HG02642 (cell line): ENCODE measurements around the gene PKD1L1.
"Not testable (repeated sequence)": the region's sequence is repeated elsewhere in the genome, so short reads cannot be mapped to it uniquely, and the experiment has no call there.

Source experiments
- ATAC-seq: cut with Tn5 transposase; IDR thresholded peaks from one replicate; pipeline ENCODE4 v1.9.1; 2021; ENCODE audit warnings: mild to moderate bottlenecking; ENCODE audit not compliant: unreplicated experiment, poor library complexity

PKD1L1 gene

DNA sequence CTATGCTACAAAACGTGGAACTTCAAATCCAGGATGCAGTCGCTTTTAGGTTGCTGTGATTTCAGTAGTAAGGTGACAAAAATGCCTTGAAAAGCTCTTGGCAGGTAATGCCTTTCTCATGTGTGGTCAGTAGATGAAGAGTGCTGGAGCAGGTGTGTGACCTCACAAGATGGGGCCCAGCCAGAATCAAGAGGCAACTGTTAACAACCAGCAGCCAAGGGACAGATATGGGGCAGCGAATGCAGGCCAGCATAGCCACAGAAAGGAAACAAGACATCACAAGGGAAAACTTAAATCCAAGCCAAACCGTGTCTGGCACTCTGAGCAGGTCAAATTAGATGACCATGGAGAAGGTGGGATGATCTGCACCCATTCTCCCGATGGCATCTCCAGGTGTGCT lies 18.9 kb upstream of the PKD1L1 start:
- ATAC-seq: no peak

DNA sequence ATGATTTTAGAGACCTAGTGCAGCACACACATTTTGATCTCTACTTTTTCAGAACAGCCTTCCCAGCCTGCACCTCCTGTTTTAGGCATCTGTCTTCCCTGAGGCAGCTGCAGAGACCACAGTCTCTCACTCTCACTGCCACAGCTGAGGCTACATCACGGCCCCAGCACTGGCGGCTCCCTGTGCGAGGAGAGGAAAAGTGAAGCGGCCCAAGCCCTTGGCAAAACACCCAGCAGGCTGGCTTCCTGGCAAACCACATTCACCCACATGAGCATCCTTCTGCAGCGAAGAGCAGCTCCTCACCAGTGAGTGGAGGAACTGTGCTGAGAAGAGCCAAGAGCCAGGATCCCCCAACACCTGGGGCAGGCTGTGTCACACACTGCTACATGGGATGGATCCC lies 17.2 kb upstream of the PKD1L1 start:
- no peak for ATAC-seq

DNA sequence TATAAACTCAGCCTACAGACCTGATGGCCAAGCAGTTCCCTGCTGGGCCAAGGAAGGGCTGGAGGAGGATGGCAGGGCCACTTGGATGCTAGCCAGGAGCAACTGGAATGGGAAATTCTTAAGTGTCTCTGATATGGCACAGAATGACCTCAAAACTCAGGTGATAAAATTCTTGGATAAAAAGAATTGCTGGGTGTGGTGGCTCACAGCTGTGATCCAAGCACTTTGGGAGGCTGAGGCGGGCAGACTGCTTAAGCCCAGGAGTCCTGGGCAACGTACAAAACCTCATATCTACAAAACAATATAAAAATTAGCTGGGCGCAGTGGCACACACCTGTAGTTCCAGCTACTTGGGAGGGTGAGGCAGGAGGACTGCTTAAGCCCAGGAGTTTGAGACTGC lies 14.0 kb upstream of the PKD1L1 start:
- no peak for ATAC-seq

DNA sequence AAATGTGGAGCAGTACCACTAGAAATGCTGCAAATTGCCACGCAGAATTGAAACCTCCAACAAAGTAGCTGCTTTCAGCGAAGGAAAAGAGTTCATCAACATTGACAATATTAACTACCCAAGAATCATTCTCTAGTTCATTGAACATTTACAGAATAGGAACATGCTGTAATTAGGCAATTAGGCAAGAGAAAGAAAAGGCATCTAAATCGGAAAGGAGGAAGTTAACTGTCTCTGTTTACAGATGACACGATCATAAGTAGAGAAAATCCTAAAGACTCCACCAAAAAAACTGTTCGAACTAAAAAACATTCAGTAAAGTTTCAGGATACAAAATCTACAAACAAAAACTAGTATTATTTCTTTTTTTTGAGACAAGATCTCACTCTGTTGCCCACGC lies 8.9 kb upstream of the PKD1L1 start:
- no peak for ATAC-seq

DNA sequence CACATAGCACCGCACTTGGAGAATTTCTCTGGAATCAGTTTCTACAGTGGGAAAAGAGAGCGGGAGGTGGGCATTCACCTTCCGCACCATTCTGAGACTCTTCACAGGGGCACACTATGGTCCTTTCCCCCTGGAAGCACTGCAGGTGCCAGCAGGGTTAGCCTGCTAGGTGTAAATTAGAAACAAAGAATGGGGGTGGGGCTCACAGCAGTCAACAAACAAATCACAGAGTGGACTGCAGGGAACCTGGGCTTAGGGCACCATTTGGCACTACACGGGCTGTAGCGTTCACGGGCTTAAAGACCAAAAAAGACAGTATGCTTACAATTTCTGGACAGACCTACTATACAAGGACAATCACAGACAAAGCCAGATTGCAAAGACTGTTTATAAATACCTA lies 8.0 kb upstream of the PKD1L1 start:
- no peak for ATAC-seq

DNA sequence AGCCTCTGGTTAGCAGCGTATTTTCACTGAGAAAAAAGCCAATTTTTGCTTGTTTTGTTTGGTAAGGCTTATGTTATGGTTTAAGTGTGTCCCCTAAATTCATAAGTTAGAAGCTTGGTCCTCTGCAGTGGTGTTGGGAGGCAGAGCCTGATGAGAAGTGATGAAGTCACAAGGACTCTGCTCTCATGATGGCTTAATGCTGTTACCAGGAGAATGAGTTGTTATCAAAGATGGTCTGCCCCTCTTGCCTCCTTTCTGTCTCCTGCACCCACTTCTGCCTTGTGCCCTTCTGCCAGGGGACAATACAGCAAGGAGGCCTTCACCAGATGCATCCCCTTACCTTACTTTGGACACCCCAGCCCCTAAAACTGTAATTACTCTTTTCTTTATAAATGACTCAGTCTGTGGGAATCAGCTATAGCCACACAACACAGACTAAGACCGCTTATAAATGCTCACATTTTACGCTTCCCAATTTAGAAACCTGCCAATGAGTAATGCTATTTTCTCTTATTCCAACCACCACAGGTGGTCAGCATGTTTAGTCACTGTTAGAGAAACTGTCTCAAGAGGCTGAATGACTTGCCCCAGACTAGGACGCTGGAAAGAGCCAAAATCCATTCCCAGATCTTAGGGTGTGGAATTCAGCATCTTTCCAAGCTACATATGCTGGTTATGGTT lies 6.1 kb upstream of the PKD1L1 start:
- peak; percentile 43 for ATAC-seq

DNA sequence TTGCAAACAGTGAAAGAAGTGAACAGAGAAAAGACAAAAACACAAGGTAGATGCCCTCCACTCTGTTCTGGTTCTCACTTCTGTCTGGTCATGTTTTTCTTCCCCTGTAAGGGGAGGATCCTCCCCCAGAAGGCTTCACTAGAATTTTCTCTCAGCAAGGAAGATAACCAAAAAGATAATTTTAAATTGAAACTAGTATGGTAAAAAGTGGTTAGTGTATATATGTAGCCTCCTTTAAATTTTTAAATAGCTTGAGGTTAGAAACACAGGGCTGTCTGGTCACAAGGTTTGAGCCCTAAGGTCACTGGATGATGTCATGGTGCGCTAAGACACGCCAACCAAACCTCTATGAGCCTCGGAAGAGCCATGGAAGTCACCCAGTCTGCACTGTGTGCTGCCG lies 5.6 kb upstream of the PKD1L1 start:
- ATAC-seq: peak; percentile 39

DNA sequence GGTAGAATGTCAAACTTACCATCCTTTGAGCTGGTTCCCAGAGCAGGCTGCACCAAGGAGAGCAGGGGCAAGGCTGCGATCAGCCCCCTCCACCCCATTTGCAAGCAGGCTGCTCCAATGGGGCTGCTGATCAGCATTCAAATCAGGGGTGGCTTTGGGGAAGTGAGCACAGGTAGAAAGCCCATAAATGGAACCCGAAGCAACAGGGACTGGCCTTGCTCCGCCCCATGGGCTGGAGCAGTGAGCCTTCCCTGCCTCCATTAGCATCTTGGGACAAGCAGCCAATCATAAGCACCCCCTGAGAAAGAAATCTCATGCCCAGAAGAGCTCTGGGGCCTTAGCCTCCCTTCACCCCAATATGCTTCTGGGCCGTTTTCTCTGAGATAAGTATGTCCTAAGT lies 4.0 kb upstream of the PKD1L1 start:
- ATAC-seq: no peak

DNA sequence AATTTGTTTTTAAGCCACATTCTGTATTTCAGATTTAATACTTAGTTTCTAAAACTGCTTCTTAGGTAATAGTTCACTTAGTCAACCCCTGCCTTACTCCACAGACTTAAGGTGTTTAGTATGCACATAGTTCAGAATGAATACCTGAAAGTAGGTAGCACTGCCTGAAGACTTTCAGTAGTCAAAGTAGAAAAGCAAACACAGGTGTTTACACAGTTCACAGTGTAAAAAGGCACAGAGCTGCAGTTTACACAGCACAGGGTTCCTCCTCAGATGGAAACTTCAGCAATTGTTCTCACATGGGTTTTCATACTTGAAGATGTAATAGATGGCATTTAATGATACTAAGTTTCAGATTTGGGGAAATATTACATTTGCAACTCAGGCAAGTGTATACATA lies 3.1 kb upstream of the PKD1L1 start:
- peak; percentile 50 for ATAC-seq

DNA sequence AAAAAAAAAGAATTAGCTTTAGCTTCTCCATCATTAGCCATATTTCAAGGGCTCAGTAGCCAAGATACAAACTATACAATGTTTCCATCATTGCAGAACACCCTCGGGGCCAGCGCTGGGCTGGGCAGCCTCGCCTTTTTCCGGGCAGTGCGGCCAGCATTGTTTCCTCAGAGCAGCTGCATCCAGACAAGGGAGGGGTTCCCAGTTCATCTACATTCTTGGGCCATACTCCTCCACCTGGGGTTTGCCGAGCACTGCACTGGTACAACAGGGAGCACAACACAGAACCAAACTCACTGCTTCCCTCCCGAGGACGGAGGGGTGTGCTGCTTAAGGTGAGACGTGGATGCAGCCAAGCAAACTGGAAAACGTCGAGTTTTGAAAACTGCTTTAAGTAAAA lies 2.4 kb upstream of the PKD1L1 start:
- no peak for ATAC-seq

DNA sequence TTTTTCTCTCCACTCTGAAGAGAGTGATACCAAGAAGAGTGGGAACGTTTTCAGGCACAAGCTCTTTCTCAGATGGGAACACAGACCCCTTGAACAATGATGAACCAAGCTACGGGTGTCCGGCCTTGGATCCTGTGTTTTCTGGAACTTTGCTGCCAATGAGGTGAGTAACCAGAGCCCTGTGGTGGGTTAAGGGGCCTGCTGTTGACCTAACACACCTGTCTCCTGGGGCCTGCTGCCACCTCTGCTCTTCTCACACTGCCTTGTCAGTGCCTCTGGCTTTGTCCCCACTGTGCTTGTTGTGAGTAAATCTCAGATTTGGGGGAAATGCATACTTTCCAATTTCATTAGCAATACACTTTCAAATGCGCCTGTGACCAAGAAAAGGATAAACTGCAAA lies 1.4 kb upstream of the PKD1L1 start:
- no peak for ATAC-seq

DNA sequence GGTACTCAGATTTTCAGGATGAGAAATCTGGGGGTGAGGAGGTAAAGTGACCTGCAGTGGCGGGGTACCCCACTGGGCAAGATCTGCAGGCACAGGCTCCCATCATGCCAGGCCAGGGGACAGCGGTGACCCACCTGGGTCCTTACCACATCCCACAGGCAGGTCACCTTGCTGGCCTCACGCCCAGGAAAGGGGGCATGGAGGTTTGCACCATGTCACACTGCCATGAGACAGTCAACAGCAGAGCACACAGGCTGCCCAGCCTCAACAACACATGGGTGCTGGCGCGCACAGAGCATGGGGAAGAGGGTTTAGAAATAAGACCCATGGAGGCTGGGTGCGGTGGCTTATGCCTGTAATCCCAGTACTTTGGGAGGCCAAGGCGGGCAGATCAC lies 914 bp downstream of the PKD1L1 start:
- ATAC-seq: no peak

DNA sequence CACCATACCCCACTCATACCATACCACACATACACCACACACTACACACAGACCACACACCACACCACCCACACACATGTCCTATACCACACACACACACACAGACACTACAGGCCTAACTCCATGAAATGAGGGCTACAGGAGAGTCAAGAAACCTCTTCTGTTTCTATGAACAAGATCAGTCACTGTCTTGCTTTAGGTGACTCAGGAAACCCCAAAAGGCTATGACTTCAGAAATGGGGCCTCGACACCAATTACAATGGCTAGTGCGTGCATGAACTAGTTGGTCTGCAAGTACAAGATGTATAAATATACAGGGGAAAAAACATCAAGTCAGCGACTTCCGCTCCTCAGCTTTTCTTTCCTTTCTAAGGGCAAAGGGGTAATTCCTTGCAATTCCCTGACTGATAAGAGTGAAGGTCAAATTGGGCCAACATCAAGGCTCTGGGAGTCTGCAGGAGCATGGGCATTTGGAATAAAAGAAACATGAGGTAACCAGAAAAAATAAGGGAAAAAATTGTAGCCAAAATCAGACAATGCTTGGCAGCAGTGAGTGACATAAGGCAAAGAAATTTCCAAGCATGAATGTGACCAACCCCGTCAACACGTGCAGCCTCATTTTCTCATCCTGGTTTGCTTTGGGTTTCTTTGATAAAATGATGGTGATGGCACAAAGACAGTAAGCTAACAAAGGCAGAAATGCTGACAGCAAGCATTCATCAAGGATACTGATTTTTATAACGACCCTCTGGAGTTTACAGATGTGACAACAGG lies 1.5 kb downstream of the PKD1L1 start:
- no peak for ATAC-seq

DNA sequence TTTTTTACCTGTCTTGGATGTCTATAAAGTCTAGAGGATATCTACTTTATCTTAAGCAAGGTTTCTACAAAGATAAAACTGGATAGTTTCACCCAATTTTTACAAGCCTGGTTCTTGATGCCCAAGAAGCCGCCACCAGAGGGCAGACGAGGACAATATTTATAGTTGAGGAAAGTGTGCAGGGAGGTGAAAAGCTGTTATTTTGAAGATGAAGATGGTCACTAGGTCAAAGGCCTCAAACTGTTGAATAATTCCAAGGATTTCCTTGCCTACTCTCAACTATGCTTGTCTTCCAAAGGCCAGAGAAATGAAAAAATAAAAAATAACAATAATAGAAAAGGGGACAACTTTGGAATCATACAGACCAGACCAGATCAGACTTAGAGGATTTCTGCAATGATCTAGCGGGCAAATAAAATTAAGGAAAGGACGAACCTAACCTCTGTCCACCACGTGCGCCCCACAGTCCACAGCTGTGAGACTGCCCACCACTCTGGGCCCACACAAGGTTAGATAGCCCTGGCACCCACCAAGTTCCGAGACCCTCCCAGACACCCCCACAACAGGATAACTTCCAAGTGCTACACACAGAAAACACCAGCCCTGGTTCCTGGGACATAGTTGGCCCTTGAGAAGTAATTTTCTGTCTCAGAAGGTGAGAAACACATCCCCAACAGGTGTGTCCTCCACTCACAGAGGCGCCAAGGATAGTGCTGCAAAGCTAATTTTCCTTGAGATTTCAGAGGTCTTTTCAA lies 2.8 kb downstream of the PKD1L1 start:
- ATAC-seq: no peak

DNA sequence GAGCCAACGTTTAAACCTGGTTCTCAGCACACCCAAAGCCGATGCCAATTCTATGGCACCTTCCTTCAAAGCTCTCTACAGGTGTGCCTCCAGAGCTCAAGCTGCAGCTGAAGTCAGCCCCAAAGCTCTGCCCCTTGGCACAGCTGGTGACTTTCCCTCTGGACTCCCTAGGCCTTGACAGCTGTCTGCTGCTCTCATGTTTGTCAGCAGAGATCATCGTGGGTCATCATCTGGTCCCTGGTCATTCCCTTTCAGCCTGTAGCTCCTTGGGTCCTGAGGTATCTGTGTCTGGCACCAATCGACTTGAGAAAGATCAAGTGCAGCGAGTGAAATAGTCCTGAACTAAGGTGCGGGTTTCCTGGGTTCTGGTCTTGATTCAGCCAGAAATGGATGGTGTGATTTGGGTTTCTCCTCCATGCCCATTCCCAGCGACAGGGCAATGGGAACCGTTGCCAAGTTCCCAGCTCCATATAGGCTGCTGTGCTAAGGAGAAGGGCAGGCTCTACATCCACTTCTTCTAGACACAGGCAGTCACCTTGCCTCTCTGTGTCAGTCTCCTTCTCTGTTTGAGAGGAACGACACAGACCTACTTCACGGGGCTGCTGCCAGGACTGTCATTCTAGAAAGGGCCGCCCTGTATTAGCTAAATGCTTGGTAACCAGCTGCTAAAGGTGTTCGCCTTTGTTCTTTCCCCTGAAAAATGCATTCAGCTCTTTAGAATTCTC lies 3.6 kb downstream of the PKD1L1 start:
- ATAC-seq: no peak

DNA sequence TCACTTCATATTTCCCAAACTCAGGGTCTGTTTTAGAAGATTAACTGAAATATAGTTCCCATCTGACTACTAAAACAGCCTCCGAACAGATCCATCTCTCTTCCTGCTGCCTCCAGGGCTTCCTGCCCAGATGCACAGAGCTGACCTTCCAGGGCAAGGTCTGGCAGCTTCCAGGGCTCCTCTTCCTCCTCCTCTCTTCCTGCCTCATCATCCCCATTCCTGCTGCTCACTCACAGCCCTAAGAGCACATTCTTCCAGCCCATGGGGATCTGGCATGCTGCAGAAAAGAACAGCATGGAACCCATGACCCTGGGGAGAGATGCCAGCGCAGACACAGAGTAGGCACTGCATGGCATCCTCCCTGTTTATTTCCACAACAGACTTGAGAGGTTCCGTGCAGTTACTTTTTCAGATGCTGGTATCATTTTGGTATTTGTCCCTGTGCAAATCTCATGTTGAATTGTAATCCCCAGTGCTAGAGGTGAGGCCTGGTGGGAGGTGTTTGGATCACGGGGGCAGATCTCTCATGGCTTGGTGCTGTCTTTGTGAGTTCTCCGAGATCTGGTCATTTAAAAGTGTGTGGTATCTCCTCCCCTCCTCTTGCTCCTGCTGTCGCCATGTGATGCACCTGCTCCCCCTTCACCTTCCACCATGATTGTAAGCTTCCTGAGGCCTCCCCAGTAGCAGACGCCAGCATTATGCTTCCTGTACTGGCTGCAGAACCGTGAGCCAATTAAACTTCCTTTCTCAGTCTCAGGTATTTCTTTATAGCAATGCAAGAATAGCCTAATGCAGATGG lies 4.4 kb downstream of the PKD1L1 start:
- ATAC-seq: no peak

DNA sequence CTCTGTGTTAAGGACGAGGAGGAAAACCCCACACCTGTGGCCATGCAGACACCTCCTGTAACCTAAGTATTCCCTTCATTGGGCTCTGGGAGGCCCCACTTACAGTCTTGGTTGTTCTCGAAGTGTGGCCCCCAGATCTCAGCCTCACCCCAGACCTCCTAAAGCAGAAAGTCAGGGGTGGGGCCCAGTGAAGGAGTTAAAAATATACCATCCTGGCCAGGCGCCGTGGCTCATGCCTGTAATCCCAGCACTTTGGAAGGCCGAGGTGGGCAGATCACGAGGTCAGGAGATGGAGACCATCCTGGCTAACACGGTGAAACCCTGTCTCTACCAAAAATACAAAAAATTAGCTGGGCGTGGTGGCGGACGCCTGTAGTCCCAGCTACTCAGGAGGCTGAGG lies 5.6 kb downstream of the PKD1L1 start:
- ATAC-seq: not testable (repeated sequence)

DNA sequence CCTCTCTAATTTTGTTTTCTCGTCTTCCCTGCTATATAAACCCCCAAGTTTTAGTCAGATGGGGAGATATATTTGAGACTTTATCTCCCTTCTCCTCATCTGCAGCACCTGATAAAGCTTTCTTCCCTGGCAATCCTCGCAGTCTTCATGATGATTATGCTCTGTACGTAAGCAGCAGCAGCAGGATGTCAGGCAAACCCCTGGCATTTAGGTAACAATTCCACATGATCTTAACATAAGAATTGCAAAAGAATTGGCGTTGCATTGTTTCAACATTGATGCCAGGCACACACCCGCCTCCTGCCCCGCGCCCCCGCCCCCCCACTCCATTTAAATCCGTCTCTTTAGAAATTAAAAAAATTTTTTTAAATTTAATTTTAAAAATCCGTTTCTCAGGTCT lies 6.1 kb downstream of the PKD1L1 start:
- ATAC-seq: no peak

DNA sequence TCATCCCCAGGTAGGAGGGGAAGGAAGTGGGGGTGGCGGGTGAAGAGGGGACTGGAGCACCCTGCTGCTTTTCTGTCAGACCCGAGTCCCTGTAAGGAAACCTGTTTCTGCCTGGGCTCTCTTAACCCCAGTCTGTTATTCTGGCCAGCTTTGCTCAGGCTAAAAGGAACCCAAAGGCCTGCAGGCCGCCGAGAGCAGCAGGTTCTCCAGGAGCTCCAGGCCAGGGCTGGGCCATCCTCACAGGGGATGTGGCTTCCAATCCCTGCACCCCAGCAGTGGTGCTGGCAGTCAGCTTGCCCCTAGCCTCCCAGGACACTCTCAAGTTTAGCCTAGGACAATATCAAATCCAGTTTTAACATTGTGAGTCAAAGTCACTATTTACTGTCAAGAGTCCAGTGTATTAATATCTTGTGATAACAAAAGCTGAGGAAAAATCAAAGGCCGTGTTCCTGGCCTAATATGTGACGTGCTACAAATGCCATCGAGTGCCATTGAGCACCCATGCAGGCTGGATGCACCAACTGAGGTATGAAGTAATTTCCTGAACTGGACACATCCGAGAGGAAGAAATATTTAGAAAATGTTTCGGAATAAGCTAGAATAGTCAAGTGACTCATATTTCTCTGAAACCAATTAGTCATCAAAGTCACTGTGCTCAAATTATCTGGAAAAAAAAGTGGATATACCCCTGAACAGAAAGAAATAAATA lies 7.0 kb downstream of the PKD1L1 start:
- ATAC-seq: no peak
